Loucy (cell line): ENCODE data around the gene TMEM52.

ENCODE experiments used
- CTCF ChIP-seq: fragments of 200-600 bp; sonication (generic); conservative IDR thresholded peaks from 2 replicates; pipeline ENCODE4 v1.5.1; 2014; ENCODE audit warnings: mild to moderate bottlenecking, antibody characterized with exemption, low read length
- EZH2phosphoT487 ChIP-seq: fragments of 200-600 bp; IDR thresholded peaks from 2 replicates; pipeline ENCODE4 v1.6.1; 2018; ENCODE audit warnings: antibody characterized with exemption, mild to moderate bottlenecking, moderate library complexity, borderline replicate concordance

- TF ChIP-seq CTCF: no peak
- no peak for TF ChIP-seq EZH2phosphoT487
Observed at GRCh38 chr1:1916851-1917251, 2.2 kb downstream of the TMEM52 start.
